DMS79 (cell line): Measurements from ENCODE around the gene MARCHF3.
"Not testable (repeated sequence)": the region's sequence is repeated elsewhere in the genome, so short reads cannot be mapped to it uniquely, and the experiment has no call there.

Experiments used
- DNase-seq: peaks from one replicate; lab custom pipeline; 2025; lab: John Stamatoyannopoulos, UW

The MARCHF3 gene

GRCh38 chr5:126917918-126918614, 112.3 kb downstream of the MARCHF3 start:
- DNase-seq = peak; percentile 34

- no peak for DNase-seq
Measured at GRCh38 chr5:126915496-126915895, 114.9 kb downstream of the MARCHF3 start.

GRCh38 chr5:126914801-126915436, 115.4 kb downstream of the MARCHF3 start:
- DNase-seq = peak; percentile 14

DNA sequence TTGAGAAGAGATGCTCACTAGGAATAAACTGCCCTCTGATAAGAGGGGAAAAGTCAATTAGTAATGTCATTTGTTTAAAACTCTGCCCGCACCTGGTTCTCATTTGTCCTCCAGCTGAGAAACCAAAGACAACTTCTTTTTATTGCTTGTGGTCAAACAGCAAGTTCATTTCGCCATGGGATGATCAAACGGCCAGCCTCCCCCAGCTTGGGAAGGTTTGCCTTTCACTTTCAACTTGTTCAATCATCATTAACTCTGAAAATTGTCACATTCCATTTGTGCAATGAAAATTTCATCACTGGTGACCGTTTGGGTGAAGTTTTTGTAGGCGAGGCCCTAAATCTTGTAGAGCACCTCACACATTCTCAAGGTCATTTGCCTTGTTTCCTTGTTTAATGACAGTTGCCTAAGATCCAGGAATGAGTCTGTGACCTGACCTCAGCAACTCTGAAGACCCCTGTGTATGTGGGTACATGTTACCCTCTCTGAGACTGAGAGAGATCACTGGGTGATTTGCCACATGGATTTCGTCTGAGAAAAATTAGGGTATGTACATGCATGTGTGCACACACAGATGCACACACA, 117.7 kb downstream of the MARCHF3 start:
- no peak for DNase-seq

DNA sequence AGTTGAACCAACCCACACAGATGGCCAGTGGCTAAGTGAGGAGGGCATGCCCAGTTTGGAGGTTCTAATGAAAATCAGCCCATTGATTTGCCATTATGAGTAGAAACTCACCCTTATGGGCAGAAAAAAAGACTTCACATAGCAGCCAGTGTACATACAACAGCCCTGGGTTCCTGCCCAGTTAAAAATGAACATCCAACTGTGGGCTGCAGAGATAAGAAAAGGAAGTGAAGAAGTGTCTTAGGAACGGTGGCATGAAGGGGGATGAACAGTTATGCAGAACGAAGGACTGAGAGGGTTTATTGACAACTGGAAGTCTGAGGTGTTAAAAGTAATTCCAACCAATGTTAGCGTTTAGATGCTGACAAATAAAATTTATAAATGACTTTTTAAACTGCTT, 118.4 kb downstream of the MARCHF3 start:
- DNase-seq = no peak

- no peak for DNase-seq
Measured at GRCh38 chr5:126909856-126910255, 120.5 kb downstream of the MARCHF3 start.

- DNase-seq = not testable (repeated sequence)
Measured at GRCh38 chr5:126904407-126904806, 126.0 kb downstream of the MARCHF3 start.

DNA sequence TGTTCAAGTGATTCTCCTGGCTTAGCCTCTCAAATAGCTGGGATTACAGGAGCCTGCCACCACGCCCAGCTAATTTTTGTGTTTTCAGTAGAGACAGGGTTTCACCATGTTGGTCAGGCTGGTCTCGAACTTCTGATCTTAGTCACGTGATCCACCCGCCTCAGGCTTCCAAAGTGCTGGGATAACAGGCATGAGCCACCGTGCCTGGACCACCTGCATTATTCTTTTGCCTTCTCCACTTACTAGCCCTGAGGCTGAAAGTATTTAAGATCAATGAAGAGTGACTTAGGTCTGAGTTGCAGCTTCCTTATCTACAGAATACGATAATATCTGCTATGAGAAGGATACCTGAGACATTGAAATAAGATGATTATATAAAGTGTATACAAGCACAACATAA, 129.6 kb downstream of the MARCHF3 start:
- no peak for DNase-seq

DNA sequence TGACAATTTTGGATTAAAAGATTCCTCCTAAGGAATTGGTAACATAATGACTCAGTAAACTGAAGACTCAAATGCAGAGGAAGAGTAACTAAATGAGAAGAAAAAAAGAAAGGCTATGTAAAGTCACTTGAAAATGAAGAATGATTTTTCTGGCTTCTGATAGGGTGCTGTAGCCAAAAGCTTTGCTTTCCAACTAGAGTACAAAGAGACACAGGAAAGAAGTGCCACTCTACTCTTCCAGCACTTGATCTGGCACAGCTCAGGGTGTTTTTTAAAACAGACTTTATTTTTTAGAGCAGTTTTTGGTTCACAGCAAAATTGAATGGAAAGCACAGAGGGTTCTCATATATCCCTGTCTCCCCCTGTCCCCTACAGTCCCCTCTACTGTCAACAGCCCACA, 130.9 kb downstream of the MARCHF3 start:
- DNase-seq = no peak

GRCh38 chr5:126897851-126898630, 132.3 kb downstream of the MARCHF3 start:
- DNase-seq = no peak

GRCh38 chr5:126896170-126896702, 134.1 kb downstream of the MARCHF3 start:
- DNase-seq = no peak

DNA sequence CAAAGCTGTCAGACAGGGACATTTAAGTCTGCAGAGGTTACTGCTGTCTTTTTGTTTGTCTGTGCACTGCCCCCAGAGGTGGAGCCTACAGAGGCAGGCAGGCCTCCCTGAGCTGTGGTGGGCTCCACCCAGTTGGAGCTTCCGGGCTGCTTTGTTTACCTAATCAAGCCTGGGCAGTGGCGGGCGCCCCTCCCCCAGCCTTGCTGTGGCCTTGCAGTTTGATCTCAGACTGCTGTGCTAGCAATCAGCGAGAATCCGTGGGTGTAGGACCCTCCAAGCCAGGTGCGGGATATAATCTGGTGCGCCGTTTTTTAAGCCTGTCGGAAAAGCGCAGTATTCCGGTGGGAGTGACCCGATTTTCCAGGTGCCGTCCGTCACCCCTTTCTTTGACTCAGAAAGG, 134.6 kb downstream of the MARCHF3 start:
- DNase-seq = not testable (repeated sequence)

- not testable (repeated sequence) for DNase-seq
Measured at GRCh38 chr5:126890414-126890813, 139.9 kb downstream of the MARCHF3 start.

DNA sequence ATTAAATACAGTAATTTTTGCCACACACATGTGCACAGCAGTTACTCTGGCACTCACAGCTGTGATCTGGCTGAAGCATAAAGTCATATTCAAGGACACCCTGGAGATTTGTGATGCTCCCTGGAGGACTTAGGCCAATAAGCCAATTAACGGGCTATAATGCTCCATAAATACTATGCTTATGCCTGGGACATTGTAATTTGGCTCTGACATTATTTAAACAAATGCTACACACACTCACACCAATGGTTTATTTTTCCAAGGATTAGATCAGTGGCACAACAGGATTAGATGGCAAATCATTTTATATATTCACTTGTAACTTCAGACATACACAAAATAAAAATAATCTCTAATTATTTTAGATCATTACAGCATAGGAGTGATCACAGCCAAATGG, 142.2 kb downstream of the MARCHF3 start:
- DNase-seq = no peak

DNA sequence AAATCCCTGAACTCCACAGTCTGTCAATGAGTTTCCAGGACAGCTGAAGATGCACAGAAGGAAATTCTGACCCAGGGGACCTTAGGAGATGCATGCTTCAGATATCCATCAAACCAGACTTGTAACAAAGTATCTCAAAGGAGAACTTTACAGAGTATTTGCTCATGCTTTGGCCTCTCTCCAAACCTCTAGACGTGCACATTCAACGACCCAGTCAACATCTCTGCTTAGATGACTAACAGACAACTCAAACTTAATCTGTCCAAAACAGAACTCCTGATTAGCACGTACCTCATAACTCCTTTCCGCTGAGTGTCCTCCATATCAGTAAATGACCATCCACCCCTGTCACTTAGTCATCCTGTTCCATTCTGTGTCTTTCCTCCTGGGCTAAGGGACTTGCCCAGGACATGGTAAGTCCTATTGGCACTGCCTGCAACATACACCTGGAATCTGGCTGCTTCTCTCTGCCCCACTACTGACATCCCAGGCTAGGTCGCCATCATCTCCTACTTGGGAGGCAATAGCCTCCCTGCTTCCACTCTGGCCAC, 146.0 kb downstream of the MARCHF3 start:
- DNase-seq = no peak

- no peak for DNase-seq
Measured at GRCh38 chr5:126883564-126884245, 146.7 kb downstream of the MARCHF3 start.

DNA sequence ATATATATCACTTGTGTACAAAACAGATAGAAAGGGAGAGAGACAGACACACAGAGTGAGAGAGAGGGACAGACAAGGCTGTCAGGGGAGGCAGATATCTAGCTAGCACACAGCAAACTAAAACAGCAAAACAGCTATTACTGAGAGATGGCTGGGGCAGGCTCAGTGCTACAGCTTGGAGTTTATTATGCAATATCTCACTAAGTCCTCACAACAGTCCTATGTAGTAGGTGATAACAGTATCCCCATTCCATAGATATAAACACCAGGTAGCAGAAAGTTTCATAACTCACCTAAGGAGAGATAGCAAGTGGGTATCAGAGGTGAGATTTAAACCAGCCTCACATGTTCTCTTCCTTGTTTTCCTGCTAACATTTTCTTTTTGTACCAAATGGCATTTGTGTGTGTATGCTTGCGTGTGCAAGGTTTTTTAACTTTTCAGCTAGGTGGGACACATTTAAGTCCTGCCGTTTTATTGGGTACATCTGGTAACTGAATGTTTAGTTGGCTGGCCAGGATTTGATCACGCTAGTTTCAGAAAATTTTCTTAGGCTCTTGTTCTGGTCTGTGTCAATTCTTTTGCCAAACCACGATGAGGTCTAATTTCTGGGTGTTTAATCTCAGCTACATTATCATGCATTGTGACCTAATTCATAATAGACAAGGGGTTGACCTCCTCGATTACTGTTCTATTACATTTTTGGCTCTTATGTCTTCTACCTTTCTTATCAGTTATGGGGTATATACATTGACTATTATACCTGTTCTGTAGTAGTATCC, 148.3 kb downstream of the MARCHF3 start:
- DNase-seq = no peak

DNA sequence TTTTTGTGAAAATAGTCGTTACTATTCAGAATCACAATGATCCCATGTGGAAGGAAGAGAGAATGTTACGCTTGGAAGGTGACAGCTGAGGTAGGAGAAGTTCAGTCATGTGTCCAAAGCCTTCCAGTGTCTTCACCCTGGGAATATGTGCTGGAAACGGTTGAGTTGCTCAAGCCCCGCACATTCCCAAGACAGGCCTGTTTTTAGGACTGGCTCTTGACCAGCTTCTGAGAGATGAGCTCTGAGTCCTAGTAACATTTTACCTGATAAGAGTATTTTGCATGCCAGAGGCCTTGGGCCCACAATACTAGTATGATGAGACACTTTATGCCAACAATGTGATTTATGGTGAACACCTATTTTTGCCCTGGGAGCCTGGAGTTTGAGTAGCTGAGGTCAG, 151.7 kb downstream of the MARCHF3 start:
- no peak for DNase-seq

GRCh38 chr5:126878085-126878484, 152.3 kb downstream of the MARCHF3 start:
- DNase-seq = no peak

GRCh38 chr5:126877602-126878001, 152.8 kb downstream of the MARCHF3 start:
- DNase-seq = no peak
